GM23338 (cell line): Measurements from ENCODE around the gene SLC37A2.

ENCODE experiments used
- CREB1 ChIP-seq: fragments of 250-450 bp; sonication (Bioruptor Pico); IDR thresholded peaks from 2 replicates; pipeline ENCODE4 v1.5.0; 2020; ENCODE audit warnings: low read depth, mild to moderate bottlenecking, moderate library complexity
- EZH2 ChIP-seq: fragments of 200-600 bp; sonication (generic); IDR thresholded peaks from one replicate; pipeline ENCODE4 v1.8.0; 2017; ENCODE audit warnings: antibody characterized with exemption, mild to moderate bottlenecking, low read depth; ENCODE audit not compliant: unreplicated experiment
- POLR2AphosphoS5 ChIP-seq: IDR thresholded peaks from 2 replicates; pipeline ENCODE4 v1.6.1; 2016; ENCODE audit warnings: antibody characterized with exemption, low read depth
- REST ChIP-seq: IDR thresholded peaks from one replicate; pipeline ENCODE4 v1.6.1; 2018; ENCODE audit warnings: antibody characterized with exemption; ENCODE audit not compliant: unreplicated experiment
- TF ChIP-seq, protein P1 (sequence below), 2 experiments: fragments of 200-600 bp in 1 of 2; sonication (generic) in 1 of 2; conservative IDR thresholded peaks; 2 replicates each; pipeline versions ENCODE4 v1.5.1 to v1.6.1; 2016 to 2017; ENCODE audit warnings: antibody characterized with exemption in 2 of 2, low read depth in 2 of 2, mild to moderate bottlenecking in 2 of 2, moderate library complexity in 1 of 2

- TF ChIP-seq, protein P1, sequence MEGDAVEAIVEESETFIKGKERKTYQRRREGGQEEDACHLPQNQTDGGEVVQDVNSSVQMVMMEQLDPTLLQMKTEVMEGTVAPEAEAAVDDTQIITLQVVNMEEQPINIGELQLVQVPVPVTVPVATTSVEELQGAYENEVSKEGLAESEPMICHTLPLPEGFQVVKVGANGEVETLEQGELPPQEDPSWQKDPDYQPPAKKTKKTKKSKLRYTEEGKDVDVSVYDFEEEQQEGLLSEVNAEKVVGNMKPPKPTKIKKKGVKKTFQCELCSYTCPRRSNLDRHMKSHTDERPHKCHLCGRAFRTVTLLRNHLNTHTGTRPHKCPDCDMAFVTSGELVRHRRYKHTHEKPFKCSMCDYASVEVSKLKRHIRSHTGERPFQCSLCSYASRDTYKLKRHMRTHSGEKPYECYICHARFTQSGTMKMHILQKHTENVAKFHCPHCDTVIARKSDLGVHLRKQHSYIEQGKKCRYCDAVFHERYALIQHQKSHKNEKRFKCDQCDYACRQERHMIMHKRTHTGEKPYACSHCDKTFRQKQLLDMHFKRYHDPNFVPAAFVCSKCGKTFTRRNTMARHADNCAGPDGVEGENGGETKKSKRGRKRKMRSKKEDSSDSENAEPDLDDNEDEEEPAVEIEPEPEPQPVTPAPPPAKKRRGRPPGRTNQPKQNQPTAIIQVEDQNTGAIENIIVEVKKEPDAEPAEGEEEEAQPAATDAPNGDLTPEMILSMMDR (conservative IDR thresholded peaks at IDR 0.05; ENCODE audit: low read depth in 2 of 2), result peak; percentile 43 to 72; a peak in 3 of 4 replicates
- TF ChIP-seq EZH2 (no peak), POLR2AphosphoS5 (no peak), CREB1 (CRISPR knock-in tag) (no peak), REST (no peak)
Measured at GRCh38 chr11:125085301-125086081, 22.4 kb downstream of the SLC37A2 start.
